ENCODE measurements around the gene ALKBH2.

Gene ALKBH2

GRCh38 chr12:109113661-109114321 is 20.5 kb upstream of the ALKBH2 start:
- DNase-seq, result no peak

DNA sequence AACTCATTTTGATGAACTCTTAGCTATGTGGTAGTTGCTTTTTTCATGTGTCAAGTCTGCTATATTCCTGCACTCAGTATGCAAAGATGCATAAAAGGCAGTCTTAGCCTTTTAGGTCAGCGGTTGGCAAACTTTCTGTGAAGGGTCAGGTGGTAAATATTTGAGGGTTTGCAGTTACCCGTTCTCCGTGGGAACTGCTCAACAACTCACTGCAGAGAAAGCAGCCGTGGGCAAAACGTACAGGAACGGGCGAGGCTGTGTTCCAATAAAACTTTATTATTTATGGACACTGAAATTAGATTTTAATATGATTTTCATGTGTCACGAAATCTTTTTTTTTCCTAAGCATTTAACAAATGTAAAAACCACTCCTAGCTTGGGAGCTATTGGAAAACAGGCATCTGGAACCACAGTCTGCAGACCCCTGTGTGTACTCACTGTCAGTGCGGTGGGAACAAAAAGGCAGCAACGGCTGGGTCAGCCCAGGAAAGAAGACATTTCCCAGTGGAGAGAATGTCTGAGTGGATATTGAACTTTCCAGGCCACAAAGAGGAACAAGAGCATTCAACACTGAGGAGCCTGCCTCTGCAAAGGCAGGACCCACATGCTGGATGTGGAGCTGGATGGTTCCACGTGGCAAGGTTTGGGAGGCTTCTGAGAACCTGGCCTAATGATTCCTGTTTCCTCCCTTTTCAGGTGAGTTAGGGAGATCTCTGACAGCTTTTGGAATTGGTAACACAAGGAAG is 19.6 kb upstream of the ALKBH2 start:
- no peak for DNase-seq

DNA sequence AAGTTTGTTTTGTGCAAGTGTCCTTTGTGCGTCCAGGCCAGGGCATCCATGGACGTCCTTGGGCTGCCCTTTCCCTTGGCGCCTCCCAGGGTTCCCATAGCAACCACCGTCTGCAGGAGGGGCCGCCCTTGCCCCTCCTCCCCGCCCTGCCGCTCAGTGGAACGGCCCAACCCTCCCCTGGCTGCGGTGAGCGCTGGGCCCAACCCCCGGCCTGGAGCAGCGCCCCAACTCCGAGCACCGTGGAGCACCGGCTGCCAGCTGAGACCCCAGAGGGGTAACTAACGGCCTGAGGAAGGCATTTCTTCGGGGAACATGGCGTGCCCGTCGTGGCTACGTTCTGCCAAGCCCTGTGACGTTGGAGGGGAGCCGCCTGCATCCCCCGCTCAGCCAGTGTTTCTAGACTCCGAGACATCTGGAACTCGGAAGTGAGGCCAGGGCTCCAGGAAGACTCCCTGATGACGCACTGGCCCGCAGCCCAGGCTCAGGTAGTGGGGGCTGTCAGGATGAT is 17.8 kb upstream of the ALKBH2 start:
- peak; percentile 70 for DNase-seq

- no peak for DNase-seq
Observed at GRCh38 chr12:109109746-109110350, 16.6 kb upstream of the ALKBH2 start.

- DNase-seq, result no peak
Observed at GRCh38 chr12:109105176-109105575, 11.9 kb upstream of the ALKBH2 start.

GRCh38 chr12:109102491-109102890 is 9.2 kb upstream of the ALKBH2 start:
- DNase-seq, result no peak

DNA sequence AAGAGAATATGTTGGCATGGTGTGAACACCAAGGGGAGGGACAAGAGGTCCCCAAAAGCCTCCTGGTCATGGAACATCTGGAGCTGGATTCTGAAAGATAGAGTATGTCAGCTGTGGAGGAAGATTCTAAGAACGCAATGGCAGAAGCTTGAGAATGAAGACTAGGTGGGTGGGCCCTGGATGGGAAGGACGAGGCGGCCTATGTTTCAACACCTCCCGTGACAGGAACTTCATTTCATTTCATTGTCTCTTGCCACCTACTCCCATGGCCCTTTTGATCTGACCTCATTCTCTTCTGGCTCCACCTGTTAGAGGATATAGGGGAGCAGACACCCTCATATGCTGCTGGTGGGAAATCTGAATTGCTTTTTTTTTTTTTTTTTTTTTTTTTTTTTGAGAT is 7.5 kb upstream of the ALKBH2 start:
- no peak for DNase-seq

DNA sequence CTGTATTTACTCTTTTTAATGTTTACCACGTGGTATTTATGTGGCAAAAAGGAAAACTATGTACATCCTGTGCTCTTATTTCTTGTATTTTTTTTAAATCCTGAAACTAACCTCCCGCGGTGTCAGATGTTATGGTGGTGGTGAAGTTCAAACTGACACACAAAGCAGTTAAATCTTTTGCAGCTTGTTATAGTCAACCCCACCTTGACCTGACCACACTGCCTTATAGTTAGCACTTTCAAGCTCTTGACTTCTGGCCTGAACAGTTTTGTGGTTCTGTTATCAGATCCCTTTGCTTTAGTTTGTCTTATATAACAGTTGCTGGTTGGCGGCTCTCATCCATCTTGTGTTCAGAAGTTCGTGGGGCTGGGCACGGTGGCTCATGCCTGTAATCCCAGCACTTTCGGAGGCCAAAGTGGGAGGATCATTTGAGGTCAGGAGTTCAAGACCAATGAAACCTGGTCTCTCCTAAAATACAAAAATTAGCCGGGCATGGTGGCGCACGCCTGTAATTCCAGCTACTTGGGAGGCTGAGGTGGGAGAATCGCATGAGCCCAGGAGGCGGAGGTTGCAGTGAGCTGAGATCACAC is 6.3 kb upstream of the ALKBH2 start:
- DNase-seq, result peak; percentile 5

DNA sequence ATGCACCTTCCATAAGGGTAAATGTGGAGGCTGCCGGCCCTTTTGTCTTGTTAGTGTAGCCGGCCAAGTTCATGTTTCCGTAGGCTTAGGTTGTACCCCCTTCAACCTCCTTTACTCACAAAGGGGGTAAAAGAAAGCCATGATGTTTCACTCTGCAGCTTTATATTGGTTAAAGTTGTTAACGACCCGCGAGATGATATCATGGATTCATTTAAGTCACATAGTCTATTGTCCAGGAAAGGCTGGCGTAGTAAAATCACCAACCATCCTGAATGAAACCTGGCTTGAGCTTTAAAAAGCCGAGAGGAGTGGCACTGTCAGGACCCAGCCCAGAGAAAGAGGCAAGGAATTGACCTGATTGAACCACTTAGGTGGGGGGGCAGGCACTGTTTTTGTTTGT is 5.4 kb upstream of the ALKBH2 start:
- DNase-seq, result no peak

- no peak for DNase-seq
Observed at GRCh38 chr12:109098183-109098604, 4.9 kb upstream of the ALKBH2 start.

GRCh38 chr12:109097435-109098182 is 4.3 kb upstream of the ALKBH2 start, which contains the start of gene UNG:
Gene UNG, plus strand, starts transcription at chr12:109097597. Its CDS starts 83 bp downstream, at chr12:109097680.
- DNase-seq, result peak; percentile 98

- no peak for DNase-seq
Observed at GRCh38 chr12:109097140-109097434, 3.8 kb upstream of the ALKBH2 start.

DNA sequence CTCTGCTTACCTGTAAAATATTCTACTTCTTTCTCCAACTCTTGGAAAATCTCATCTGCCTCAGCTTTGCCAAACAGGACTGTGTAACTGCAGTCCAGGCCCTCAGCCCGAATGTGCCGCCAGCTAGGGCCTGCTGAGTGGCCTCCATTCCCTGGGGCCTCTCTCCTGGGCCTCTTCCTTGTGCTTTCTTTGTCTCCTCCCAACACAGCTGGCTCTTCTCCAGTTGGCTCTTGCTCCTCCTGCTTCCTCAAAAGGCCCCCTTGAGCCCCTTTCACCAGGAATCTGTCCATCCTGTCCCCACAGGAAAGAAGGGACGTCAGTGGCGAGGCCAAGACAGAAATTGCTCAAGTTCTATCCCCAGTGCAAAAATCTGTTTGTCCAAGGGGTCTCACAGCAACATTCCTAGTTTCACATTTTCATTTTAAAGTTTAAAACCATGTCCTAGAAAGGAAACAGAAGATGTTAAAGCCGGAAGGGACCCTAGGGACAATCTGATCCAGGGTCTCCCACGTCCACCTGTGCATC is 713 bp downstream of the ALKBH2 start:
- DNase-seq, result no peak

DNA sequence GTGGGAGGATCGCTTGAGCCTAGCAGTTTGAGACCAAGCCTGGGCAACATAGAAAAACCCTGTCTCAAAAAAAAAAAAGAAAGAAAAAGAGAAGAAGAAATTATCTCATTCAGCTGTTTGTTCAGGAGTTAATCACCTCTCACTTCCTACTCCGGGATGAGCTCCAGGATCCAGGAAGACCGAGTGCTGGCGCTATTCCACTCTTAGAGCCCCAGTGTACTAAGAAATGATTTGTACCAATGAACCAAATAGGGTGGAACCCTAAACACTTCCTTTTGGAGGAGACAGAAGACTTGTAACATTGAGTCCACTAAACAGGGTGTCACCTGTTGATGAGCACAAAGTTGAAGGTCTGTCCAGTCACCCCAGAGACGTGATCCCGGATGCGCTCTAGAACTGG is 3.6 kb downstream of the ALKBH2 start:
- DNase-seq, result no peak

DNA sequence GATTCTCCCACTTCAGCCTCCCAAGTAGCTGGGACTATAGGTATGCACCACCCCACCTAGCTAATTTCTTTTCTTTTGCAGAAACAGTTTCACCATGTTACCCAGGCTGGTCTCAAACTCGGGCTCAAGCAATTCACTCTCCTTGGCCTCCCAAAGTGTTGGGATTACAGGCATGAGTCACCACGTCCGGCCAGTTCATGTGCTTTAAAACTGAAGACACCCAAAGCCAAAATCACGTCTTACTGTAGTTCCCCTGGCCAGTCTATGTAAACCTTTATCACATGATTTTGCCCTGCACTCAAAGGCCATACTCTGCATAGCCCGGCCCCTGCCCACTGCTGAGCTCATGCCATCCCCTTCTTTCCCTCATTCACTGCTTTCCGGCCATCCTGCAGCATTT is 4.5 kb downstream of the ALKBH2 start:
- no peak for DNase-seq

- DNase-seq, result no peak
Observed at GRCh38 chr12:109087250-109087649, 6.0 kb downstream of the ALKBH2 start.

- no peak for DNase-seq
Observed at GRCh38 chr12:109085590-109085989, 7.7 kb downstream of the ALKBH2 start.

DNA sequence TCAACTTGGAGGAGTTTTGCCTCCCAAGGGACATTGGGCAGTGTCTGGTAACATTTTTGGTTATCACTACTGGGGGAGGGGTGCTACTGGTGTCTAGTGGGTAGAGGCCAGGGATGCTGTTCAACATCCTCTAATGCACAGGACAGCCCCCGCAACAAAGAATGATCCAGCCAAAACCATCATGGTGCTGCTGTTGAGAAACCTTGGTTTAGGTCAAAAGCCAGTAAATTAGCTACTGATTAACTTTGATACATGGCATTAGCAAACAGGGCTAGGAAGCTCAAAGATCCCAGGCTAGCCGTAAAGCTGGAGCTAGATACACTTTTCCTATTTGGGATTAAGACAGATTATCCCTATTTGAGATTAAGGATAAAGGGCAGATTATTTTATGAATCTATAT is 8.8 kb downstream of the ALKBH2 start:
- no peak for DNase-seq

DNA sequence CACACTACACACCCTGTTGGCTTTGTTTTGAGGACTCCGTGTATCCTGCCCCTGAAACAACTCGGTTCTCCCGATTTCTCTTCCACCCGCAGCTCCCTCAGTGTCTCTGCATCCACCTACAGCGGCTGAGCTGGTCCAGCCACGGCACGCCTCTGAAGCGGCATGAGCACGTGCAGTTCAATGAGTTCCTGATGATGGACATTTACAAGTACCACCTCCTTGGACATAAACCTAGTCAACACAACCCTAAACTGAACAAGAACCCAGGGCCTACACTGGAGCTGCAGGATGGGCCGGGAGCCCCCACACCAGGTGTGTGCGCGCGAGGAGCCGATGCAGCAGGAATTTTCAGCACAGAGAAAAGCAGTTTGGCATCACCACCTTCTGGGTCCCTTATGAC is 10.5 kb downstream of the ALKBH2 start:
- DNase-seq, result no peak

- no peak for DNase-seq
Observed at GRCh38 chr12:109074866-109075265, 18.4 kb downstream of the ALKBH2 start.

DNA sequence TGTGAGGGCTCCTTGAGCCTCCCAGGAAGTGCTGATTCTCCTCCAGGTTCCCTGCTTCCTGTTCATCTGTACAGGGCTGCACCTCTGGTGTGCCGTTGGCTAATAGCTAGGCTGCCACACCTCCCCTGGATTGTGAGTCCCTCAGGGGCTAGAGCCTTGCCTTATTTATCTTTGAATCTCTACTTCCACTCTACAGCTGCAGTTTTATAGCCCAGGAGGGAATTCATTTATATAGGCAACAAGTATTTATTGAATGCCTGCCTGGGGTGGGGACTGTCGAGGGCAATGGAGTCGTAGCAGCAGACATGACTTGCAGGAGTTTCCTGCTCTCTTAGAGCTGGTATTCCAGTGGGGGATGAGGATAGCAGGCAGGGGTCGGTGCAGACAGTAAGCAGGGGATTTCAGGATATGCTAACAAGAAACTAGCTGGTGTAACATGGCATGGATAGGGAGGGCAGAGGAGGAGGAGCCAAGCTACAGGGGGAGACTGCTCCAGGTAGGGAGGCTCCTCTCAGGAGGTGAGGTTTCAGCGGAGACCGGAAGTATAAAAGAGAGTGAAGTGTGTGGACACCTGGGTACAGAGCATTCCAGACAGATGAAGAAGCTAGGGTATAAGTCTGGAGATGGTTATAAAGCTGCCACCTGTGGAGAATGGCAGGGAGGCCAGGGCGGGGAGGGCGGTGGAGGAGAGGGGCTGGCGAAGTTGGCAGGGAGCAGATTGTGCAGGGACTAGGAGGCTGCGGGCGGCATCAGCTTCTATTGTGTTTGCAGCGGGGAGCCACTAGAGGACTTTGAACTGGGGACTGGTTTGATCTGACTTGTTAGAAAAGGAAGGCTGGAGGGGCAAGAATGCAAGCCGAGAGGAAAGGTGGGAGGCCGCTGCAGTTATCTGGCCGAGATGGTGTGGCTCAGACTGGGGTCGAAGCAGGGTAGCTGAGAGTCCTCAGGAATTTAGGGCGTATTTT is 23.7 kb downstream of the ALKBH2 start:
- no peak for DNase-seq

GRCh38 chr12:109065853-109066193 is 27.4 kb downstream of the ALKBH2 start:
- DNase-seq, result no peak

All from CD4-positive, alpha-beta T cell treated with Interleukin-6 for 4 hours (primary cell).